ENCODE measurements around the gene P2RX3.
"Not testable (repeated sequence)": the region's sequence is repeated elsewhere in the genome, so short reads cannot be mapped to it uniquely, and the experiment has no call there.

The P2RX3 gene

DNA sequence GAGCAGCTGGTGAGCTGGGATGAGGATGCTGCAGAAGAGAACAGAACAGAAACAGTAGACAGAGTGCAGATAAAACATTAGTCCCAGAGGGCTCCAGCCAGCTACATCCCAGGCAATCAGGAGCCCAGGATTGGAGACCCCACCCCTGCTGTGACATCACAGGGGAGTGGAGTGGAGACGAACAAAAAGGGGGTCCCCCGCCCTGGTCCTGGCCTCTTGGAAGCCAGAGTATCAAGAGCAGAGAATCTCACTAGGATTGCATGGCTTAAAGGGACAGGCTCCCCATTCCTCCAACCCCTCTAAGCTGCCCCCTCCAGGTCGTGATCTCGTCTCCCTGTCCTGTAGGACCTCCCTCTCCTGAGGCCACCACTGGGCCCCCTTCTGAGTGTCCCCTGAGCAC is at the start of gene P2RX3:
Gene P2RX3 (plus strand): TSS at position 211 of the 400 bp plus-strand sequence. CDS start 199 bp downstream, outside the sequence.
- no peak for DNase-seq

DNA sequence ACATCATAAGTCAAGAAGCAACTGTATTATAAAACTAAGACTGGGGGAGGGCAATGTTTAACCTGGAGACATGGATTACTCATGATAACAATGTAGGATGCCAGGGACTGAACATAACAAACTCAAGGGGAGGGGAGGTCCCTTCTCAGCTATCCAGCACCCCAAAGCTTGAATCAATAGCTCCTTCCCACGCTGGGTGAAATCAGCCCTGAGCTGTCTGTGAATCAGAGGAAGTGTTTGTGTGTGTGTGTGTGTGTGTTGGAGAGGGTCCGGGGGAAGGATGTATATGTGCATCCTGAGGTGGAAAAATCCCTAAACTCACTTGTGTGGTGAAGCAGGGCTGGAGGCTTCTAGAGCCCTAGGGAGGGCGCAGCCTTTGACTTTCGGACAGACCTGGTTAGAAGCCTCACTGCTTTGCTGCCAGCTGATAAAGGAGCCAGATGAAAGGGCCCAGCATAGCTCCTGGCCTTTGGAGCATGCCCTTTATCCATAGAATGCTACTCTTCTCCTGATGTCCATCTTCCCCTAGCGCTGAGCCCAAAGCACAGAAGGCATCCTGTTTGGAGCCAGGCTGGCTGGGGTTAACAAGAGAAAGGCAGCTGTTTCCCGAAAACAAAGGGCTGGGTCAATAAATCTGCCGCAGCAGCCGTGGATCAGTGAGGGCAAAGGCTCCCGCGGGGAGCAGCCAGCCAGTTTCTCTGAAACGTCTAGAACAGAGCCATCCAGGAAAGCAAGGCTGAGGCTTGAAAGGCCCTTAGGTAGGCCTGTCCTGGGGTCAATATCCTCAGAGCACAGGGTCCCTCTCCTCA is 49.2 kb upstream of the P2RX3 start:
- no peak for DNase-seq

DNA sequence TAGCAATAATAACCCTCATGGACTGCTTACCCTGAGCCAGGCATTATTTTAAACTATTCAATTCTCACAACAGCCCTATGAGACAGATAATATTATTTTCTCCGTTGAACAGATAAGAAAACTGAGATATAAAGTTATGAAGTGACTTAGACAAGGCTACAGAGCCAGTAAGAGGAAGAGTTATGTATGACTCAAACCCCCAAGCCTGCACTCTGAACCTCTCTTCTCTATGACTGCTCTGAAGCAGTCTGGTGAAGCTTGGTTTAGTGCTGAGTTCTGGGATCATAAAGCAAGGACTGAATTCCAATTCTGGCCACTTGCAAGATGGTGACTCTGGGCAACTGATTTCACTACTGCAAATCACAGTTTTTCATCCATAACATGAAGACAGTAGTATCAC is 47.9 kb upstream of the P2RX3 start:
- DNase-seq: no peak

DNA sequence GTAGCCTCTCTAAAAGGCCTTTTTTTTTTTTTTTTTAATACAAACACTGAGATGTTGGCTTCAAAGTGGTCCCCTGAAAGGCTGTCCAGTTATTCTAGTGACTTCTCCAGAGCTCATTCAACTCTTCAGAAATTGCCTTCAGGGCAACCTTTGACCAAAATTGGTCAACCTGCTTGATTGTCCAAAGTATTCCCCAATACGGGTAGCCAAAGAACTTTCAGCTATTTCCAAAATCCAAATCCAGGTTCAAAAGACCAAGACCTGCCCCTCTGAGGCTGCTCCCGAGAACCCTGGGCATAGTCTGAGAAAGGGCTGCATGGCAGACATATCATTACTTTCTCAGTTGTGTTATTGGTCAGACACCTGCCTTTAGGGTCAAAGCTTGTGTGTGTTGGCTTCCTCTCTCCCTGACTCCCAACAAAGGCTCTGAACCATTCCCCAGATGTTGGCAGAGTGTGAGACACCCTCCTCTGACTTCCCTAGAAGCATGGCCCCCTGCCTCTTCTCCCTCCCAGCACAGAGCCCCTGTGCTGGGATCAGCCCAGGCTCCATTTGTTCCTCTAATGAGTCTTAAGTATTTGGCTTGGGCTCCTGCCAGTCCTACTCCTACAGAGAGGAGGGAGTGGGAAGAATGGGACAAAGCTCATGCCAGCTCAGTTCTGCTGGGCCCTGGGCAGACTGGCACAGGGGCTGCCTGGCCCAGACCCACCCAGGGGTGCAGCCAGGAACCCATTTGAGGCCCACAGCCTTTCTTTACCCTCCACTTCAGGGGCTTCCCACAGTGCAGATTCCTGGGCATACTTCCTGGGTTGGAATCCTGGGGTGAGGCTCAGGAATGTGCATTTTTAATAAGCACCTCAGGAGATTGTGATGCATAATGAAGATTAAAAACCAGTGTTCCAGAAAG is 43.7 kb upstream of the P2RX3 start:
- no peak for DNase-seq

DNA sequence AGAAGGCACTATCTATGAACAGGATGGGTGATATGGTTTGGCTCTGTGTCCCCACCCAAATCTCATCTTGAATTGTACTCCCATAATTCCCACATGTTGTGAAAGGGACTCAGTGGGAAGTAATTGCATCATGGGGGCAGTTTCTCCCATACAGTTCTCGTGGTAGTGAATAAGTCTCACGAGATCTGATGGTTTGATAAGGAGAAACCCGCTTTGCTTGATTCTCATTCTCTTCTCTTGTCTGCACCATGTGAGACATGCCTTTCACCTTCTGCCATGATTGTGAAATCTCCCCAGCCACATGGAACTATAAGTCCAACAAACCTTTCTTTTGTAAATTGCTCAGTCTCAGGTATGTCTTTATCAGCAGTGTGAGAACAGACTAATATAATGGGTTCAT is 41.9 kb upstream of the P2RX3 start:
- not testable (repeated sequence) for DNase-seq

DNA sequence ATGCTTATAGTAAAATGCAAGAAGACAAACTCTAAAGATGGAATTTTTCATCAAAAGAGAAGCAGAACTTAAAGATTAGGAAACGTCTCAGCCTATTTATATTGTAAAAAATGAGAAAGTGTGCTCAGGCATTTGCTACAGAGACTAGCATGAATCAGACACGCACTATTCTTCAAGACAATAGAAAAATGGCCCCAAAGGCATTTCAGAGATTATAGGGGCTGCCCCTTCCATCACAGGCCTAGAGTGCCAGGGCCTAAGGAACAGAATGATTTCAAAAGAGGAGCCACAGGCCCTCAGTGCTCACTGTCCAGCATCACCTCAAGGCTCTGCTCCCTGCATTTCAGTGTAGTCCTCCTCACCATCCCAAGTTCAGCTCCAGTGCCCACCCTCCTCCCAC is 40.9 kb upstream of the P2RX3 start:
- DNase-seq: no peak

DNA sequence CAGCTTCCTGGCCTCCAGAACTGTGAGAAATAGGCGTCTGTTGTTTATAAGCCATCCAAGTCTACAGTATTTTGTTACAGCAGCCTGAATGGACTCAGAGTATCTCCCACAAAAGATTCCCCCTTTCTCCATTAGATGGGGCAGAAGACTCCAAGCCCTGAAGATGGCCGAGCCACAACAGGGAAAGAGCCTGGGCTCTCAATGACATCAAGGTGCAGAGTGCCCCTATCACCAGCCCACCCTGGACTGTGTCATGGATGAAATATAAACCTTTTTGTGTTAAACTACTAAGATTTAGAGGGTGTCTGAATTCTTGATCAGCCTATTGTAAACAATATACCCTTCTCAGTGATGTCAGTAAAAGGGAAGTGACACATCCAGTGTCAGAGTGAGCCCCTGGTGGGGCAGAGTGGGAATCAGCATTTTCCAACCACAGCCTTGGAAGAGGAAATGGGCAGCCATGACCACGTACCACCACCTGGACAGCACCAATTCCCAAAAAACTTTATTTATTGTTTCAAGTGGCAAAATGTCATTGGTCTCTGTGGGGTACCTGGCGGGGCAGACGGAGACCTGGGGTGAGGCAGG is 38.9 kb upstream of the P2RX3 start:
- DNase-seq: no peak

DNA sequence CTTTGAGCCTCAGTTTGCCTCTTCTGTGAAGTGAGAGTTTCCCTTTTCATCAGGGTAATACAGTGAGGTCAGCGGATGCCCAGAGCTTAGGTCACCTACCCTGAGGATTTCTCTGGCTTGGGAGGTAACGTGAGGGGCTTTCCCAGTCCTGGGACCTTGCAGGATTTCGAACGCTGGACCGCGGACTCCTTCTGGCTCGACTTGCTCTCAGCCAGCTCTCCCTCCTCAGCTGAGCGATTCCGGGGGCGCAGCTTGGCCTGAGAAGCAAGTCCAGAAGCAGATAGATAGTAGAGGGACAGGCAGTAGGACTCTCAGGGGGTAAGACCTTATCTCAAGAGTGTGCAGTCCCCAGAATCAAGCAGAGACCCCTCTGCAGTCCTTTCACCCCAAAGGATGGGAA is 37.4 kb upstream of the P2RX3 start:
- no peak for DNase-seq

DNA sequence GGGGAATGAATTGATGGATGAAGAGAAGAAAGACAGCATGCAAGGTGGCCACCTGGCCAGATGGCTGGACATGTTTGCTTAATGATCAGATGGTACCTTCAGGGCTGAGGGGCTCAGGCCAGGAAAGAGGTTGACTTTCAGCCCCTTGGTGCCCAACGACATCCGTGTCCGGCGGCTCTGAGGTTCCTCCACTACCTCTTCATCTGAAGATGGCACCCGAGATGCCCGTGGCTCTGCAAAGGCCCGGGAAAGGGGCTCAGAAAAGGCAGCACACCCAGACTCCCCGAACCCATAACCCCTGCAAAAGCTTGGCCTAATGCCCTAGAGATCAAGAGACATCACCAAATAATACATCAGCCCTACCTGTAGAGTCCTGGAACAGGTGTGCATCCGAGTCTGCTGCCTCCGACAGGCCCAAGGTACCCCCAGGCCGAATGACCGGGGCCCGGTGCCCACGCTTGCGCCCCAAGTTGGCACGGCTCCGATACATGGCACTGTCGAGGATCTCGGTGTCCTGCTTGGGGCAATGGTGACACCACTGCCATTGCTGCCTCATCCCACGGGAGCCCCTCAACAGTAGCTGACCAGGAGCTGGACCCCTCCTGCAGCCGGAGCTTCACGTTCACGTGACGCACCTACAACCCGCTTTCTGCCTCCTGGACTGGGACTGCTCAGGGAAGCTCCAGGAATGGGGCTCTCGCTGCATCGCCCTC is 36.3 kb upstream of the P2RX3 start:
- DNase-seq: no peak

DNA sequence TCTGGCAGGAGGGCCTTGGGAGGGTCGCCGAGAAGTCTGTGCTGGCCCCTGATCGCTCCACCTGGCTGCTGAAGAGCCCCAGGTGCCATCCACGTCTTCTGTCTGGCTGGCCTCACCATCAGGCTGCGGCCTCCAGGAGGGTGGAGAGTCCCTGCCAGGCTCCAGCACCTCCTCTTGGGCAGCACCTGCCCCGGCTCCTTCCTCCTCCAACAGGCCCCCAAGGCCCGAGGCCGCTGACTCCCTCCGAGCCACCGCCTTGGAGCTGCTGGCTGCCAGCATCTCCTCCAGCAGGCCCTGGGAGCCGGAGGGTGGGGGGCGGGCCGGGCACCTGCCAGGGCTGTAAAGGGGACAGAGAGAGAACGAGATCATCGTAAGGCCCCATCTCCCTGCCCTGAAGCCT is 35.7 kb upstream of the P2RX3 start:
- DNase-seq: no peak

DNA sequence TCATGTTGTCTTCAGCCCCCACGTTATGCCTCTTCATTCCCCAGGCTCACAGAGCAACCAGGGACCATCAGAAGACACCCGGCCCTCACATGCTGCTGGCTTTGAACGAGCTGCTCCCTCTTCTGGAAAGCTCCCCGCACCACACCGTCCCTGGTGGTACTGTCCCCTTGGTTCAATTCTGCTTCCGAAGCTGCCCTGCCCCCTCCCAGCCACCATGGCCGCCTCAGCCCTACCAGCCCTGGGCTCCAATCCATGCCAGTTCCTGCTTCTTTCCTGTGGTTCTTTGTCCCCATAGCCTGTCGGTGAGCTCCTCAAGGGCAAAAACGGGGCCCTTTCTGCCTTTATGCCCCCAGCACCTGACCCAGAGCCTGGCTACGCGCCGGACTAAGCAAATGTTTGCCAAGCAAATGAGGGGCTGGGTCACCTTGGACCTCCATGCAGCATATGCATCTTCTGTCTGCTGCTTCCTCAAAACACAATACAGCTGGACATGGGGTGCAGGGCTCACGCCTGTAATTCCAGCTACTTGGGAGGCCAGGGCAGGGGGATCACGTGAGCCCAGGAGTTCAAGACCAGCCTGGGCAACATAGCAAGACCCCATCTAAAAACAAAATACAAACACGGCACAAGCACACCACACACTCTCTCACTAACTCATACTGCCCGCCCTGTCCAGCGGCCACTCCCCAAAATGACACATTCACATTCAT is 34.7 kb upstream of the P2RX3 start:
- no peak for DNase-seq

DNA sequence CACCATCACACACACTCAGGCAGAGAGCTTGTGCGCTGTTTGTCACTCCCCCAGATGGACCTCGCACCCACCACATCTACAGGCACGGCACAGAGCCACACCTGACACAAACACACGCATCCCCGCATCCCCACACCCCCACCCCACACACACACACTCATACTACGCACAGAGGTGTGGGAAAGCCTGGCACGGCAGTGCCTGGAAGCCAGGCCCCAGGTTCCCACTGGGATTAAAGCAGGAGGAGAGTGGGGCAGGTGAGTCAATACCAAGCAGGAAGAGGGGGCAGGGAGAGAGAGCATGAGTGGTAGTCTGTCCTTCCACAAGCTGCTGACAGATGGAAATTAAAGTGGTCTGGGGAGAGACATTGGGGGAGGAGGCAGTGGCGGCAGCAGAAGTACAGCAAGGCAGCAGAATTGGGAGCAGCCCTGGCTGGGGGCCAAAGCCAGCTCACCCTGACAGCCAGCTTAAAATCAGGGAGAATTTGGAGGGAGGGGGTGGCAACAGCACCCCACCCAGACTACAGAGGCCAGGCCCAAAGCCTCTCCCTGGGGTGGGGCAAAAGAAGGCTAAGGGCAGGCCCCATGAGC is 34.1 kb upstream of the P2RX3 start:
- DNase-seq: no peak

DNA sequence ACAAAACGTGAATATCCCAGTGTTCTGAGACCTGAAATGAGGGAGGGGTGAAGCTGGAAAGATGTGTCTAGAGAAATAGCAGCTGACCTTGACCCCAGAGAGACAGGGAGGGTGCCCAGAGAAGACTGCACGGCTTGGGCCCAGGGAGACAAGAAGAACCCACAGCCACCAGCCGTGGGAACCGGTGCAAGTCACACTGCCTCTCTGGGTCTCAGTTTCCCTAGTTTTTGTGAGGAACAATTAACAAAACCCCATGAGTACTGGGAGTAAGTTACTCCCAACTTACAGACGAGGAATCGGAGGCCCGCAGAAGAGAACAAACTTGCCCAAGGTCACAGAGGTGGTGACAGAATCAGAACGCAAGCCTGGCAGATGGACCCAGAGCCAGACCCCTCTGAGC is 32.6 kb upstream of the P2RX3 start:
- no peak for DNase-seq

DNA sequence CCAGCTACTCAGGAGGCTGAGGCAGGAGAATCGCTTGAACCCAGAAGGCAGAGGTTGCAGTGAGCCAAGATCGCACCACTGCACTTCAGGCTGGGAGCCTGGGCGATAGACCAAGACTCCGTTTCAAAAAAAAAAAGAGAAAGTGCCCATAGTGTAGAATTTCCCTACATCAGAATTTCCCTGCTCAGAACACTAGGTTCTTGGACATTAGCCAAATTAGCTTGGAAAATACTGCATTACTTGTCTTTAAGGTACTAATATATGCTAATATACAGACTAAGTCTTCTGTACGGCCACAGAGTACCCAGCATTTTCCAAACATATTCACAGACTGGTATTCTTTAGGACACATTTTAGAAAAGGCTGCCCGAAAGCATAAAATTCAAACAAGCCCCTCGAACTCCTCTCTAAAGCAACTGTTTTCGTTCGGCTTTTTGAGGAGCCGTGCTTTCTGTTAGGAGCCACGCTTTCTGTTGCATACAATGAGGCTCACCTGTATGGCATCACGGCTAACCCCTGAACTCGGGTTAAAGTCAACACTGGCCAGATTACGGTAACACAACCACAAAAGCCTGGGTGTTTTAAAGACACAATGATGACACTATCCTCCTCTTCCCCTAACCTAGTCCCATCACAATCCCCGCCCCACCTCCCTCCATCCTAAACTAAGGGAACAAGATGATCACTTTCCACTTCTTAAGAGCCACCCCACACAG is 31.8 kb upstream of the P2RX3 start:
- no peak for DNase-seq

DNA sequence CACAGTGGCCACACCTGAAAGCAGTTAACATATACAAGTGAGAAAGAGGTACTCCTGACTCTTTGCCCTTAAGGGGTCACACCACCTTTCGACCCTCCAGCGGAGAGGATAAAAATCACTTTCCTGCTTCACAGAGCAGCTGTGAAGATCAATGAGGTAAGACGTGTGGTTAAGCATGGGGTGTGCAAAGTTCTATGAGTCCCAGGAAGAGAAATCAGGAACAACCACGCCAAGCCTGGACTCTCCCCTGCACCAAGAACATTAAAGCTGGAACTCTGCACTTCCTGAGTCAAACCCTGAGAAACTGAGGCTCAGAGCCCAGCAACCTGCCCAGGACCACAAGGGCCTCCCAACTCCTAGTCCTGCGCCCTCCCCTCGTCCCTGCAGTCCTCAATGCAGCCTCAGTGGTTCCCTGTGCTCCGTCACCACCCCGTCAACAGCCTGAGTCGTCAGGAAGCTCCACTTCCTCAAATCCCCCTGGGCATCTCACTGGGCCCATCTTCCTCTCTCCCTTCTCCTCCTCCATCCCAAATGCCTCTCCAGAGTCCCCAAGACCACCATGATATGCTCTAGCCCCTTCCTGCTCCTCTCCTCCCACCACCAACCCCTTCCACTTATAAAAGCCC is 31.1 kb upstream of the P2RX3 start:
- no peak for DNase-seq

DNA sequence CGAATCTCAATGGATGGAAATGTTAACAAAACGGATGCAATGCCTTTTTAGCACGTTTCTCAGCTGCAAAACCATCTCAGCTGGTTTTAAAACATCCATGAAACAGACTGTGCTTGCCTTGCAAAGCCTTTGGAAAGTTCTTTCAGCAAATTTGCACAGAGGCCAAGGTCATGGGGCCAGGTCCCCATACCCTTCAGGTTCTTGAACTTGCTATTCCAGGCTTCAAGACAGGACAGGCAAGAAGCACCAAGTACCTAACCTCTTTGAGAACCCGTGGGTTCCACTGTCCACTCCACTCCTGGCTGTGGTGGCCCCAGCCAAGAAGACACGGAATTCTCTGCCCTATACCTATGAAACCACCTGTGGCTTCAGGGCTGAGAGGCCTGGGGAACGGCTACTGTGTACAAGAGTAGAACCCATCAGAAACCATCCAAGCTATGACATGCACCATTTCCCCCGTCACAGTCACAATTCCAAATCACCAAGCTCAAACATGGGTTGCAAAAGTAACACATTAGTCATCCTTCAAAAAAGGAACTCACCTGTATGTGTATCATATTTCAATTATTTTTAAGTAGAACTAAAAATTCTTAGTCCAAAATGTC is 30.4 kb upstream of the P2RX3 start:
- no peak for DNase-seq

DNA sequence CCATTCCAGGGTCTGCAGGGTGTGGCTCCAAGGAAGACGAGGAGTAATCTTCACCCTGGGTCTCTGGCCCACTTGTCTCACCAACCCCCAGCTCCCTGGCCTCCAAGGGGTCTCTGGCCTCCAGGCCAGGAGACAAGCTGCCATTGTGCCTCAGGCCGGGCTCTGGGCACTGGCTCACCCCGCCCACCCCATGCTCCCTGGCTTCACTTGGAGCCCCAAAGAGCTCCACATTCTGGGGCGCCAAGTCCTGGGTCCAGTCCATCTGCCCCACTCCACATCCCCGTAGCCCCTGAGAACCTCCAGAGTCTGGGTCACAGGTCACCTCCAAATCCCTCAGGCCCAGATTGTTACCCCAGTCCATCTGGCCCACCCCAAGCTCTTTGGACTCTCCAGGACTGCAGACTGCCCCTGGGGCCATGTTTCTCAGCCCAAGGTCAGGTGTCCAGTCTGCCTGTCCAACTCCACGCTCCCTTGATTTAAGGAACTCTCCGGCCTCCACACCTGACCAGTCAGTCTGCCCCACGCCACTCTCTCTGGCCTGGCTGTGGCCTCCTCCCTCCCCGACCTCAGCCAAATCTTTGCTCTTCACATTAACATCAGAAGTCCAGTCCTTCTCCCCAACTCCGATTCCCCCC is 29.6 kb upstream of the P2RX3 start:
- DNase-seq: no peak

DNA sequence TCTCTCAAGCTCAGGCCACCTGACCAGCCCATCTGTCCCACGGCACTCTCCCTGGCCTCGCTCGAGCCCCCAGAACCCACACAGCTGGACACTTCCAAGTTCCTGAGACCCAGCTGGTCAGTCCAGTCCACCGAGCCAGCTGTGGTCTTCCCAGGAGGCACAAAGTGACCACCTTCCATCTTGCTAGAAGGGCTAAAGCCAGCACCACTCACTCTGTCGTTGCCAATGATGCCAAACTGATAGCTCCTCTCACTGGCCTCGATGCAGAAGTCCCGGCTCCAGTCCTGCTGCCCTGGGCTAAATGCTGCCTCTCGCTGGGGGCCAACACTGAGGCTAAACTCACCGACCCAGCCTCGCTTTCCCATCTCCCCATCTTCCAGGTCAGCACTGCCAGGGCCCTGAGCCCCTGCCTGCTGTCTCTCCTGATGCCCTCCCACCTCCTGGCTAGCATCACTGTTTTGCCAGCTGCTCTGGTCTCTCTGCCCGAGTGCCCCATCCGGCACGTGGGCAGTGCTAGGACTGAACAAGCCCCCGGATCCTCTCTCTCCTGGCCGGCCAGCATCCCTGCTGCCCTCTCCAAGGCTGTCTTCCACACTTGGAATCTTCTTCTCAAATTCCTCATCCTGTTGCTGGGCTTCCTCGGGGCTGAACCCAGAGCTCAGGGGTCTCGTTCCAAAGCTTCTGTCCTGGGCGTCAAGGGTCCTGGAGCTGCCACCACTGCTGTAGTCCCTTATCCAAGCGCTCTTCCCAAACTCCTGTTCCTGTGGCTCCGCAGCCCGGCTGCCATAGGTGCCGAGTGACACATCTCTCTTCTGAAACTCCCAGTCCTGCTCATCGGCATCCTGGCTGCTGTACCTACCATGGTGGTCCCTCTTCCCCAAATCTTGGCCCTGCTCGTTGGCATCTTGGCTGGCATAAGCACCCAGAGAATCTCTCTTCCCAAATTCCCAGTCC is 28.8 kb upstream of the P2RX3 start:
- no peak for DNase-seq

DNA sequence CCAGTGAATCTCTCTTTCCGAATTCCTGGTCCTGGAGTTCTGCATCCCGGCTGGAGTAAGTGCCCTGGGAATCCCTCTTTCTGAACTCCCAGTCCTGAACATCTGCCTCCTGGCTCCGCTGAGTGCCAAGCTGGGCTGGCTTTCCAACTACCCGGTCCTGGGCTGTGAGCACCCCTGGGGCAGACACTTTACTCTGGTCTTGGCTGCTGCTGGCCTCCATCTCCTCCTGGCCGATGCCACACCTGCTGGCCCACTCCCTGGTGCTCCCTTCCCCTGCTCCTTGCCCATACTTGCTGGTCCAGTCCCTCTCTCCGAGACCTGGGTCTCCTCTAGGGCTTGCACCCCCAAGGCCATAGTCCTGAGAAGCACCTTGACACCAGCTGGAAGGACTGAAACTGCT is 28.1 kb upstream of the P2RX3 start:
- DNase-seq: no peak
